MCF 10A (cell line): Measurements from ENCODE around the gene LRRFIP2. TPM values are rescaled to one million over a fixed set of nuclear protein-coding genes. Genes with fewer than 3 reads are reported as not detected.
A peak's percentile ranks its signal among the peaks of the same experiment; 100 is the strongest.

Experiments used
- BruUV-seq: library from RNA; stranded (reverse); fragments of 400-500 nt; replicated peaks from 2 replicates; lab custom pipeline; 2021; lab: Mats Ljungman, UMichigan
- CTCF ChIA-PET: fragments of 300-600 bp; sonication (Branson Sonifier 250); formaldehyde crosslinking; extraction: SDS; loops from one replicate; lab custom pipeline; 2021; ENCODE audit warnings: antibody characterized with exemption, inconsistent platforms; lab: Yijun Ruan, JAX
- POLR2A ChIA-PET: fragments of 300-600, 350-650 bp; sonication (Branson Sonifier 250); formaldehyde crosslinking; extraction: SDS; loops from one replicate; lab custom pipeline; 2020; ENCODE audit warnings: antibody characterized with exemption, inconsistent platforms; lab: Yijun Ruan, JAX
- DNase-seq: peaks from one replicate; pipeline ENCODE4 v3.0.0-alpha.2; 2018; ENCODE audit not compliant: unreplicated experiment
- H3K27ac Mint-ChIP-seq: one replicate; pipeline ENCODE4 v1.8.0; 2022; ENCODE audit warnings: mild to moderate bottlenecking, low read depth, mixed read lengths; ENCODE audit not compliant: unreplicated experiment
- H3K27me3 Mint-ChIP-seq: one replicate; pipeline ENCODE4 v1.8.0; 2022; ENCODE audit warnings: mixed read lengths; ENCODE audit not compliant: insufficient read depth, unreplicated experiment
- H3K36me3 Mint-ChIP-seq: one replicate; pipeline ENCODE4 v1.8.0; 2022; ENCODE audit warnings: mild to moderate bottlenecking, moderate library complexity, mixed read lengths; ENCODE audit not compliant: insufficient read depth, unreplicated experiment
- H3K4me1 Mint-ChIP-seq: one replicate; pipeline ENCODE4 v1.8.0; 2022; ENCODE audit warnings: mixed read lengths; ENCODE audit not compliant: insufficient read depth, unreplicated experiment
- H3K4me3 Mint-ChIP-seq: one replicate; pipeline ENCODE4 v1.8.0; 2022; ENCODE audit warnings: mild to moderate bottlenecking, moderate library complexity, mixed read lengths; ENCODE audit not compliant: unreplicated experiment
- H3K9me3 Mint-ChIP-seq: one replicate; pipeline ENCODE4 v1.8.0; 2022; ENCODE audit warnings: mixed read lengths; ENCODE audit not compliant: unreplicated experiment
- intact Hi-C: fragments of 100-400 bp; cut with micrococcal nuclease; formaldehyde crosslinking; loops from 2 replicates; pipeline ENCODE4 v1.14.1; 2022
- total RNA-seq: library from RNA; stranded (reverse); gene quantifications from 2 replicates; pipeline ENCODE4 v1.2.3, GENCODE V29; 2022
- TF ChIP-seq, protein P1 (sequence below): fragments of 200-600 bp; IDR thresholded peaks from one replicate; pipeline ENCODE4 v1.8.0; 2022; ENCODE audit warnings: antibody characterized with exemption, mild to moderate bottlenecking; ENCODE audit not compliant: unreplicated experiment

The LRRFIP2 gene
- total RNA-seq, 1 experiment from 2014 or later = 76.6 TPM

DNA sequence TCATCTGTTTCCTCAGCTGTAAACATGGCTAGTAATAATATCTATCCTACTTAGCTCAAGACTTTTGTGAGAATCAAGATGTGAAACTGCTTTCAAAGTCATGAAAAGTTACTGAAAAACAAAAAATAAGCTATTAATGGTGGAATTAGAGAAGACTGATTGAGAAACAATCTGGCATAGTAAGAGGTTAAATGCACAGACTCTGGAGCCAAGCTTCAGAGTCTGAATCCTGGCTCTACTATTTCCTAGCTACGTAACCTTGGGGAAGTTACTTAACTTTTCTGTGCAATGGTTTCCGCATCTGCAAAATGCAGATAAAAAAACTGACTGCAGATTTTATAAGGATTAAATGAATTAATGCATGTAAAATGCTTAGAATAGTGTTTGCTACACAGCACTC lies 28.8 kb downstream of the LRRFIP2 start:
- DNase-seq = no peak
- ChIA-PET POLR2A (interaction anchor here (0.8 kb wide), 1 partner anchor 8 kb away, joined by 3 read pairs; no protein-coding TSS in a partner anchor), CTCF (interaction anchor here (0.6 kb wide), 1 partner anchor 422 kb away, joined by 3 read pairs; no protein-coding TSS in a partner anchor)
- no TSS peak for BruUV-seq
- intact Hi-C loops = no loop called here
- Mint-ChIP-seq H3K9me3 (no peaks in the 10 kb centered on the region), H3K4me3 (no peak overlapping the region), H3K27me3 (no peaks in the 10 kb centered on the region), H3K27ac (no peak overlapping the region), H3K36me3 (peaks cover 47% of the 10 kb centered on the region), H3K4me1 (no peaks in the 10 kb centered on the region)
- TF ChIP-seq, protein P1, sequence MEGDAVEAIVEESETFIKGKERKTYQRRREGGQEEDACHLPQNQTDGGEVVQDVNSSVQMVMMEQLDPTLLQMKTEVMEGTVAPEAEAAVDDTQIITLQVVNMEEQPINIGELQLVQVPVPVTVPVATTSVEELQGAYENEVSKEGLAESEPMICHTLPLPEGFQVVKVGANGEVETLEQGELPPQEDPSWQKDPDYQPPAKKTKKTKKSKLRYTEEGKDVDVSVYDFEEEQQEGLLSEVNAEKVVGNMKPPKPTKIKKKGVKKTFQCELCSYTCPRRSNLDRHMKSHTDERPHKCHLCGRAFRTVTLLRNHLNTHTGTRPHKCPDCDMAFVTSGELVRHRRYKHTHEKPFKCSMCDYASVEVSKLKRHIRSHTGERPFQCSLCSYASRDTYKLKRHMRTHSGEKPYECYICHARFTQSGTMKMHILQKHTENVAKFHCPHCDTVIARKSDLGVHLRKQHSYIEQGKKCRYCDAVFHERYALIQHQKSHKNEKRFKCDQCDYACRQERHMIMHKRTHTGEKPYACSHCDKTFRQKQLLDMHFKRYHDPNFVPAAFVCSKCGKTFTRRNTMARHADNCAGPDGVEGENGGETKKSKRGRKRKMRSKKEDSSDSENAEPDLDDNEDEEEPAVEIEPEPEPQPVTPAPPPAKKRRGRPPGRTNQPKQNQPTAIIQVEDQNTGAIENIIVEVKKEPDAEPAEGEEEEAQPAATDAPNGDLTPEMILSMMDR = no peak

DNA sequence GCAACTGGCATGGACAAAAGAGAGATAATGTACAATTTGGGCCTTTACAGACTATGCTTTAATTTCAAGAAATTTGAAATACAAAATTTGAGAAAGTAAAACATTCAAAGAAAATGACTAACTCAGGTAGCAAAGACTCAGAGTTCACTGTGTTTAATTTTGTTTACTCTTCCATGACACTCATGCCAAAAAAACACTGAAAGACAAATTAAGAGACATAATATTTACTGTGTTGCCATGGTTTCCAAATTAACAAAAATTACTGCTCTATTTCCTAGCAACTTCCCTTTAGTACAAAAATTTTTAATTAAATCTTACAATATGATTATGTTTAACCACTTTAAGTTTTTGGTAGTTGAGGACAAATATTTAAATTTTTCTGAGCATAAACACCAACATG lies 29.6 kb downstream of the LRRFIP2 start:
- no TSS peak for BruUV-seq
- ChIA-PET CTCF (no interaction called here), POLR2A (interaction anchor here (0.8 kb wide), 1 partner anchor 7 kb away, joined by 3 read pairs; no protein-coding TSS in a partner anchor)
- Mint-ChIP-seq H3K27me3 (no peaks in the 10 kb centered on the region), H3K9me3 (no peaks in the 10 kb centered on the region), H3K4me1 (no peaks in the 10 kb centered on the region), H3K4me3 (no peak overlapping the region), H3K27ac (peak overlapping the region; percentile 49), H3K36me3 (peaks cover 47% of the 10 kb centered on the region)
- DNase-seq = no peak
- TF ChIP-seq, protein P1 = no peak
- intact Hi-C loops = no loop called here

DNA sequence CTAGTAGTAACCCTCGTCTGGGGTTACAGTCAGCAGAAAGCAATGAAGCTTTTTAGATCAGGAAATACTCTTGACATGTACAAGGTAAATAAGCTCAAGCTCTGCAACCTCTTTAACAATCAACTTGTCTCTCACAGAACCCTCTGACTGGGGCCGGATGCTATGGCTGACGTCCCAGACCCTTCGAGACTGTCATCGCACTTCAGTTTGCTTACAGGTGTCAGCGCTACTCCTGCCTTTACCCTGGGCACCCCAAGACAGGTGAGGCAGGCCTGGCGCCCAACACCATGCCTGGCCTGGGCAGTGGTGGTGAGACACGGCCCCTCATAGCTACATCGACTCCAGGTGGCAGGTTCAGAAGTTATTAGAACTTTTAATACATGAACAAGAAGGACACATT lies 30.6 kb downstream of the LRRFIP2 start:
- no peak for DNase-seq
- no peaks in the 10 kb centered on the region for H3K4me1 Mint-ChIP-seq
- peaks cover 47% of the 10 kb centered on the region for H3K36me3 Mint-ChIP-seq
- no peaks in the 10 kb centered on the region for H3K9me3 Mint-ChIP-seq
- intact Hi-C loops = no loop called here
- H3K27me3 Mint-ChIP-seq = no peaks in the 10 kb centered on the region
- no TSS peak for BruUV-seq
- no peak overlapping the region for H3K4me3 Mint-ChIP-seq
- ChIA-PET POLR2A (interaction anchor here (1.5 kb wide), 1 partner anchor 9 kb away, joined by 4 read pairs; no protein-coding TSS in a partner anchor), CTCF (interaction anchor here (0.6 kb wide), 1 partner anchor 27 kb away, joined by 3 read pairs; no protein-coding TSS in a partner anchor)
- TF ChIP-seq, protein P1 = no peak
- H3K27ac Mint-ChIP-seq = no peak overlapping the region

DNA sequence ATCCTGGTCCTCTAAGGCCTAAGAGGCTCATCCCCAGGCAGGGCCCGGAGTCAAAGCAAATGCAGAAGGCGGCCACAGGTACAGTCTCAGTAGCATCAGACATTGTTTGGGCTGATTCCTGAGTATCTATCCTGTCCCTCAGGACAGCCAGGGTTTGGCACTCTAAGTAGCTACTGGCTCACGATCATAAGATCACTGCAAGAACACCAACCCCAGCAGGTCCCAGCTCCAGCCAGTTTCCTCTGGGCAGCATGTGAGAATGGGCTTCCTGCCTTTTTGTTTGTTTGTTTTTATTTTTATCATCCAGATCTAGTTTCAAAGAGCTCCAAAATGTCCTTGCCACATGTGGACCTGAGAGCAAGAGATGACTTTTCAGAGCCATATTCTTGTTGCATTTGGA lies 32.7 kb downstream of the LRRFIP2 start:
- BruUV-seq = no TSS peak
- Mint-ChIP-seq H3K27ac (no peak overlapping the region), H3K36me3 (peaks cover 33% of the 10 kb centered on the region), H3K9me3 (no peaks in the 10 kb centered on the region), H3K27me3 (no peaks in the 10 kb centered on the region), H3K4me3 (no peak overlapping the region), H3K4me1 (peaks cover 6% of the 10 kb centered on the region)
- intact Hi-C loops = no loop called here
- TF ChIP-seq, protein P1 = no peak
- POLR2A ChIA-PET = no interaction called here
- CTCF ChIA-PET = interaction anchor here (1.2 kb wide), 1 partner anchor 116 kb away, joined by 5 read pairs; no protein-coding TSS in a partner anchor
- no peak for DNase-seq
